GM18520 (cell line): Measurements from ENCODE around the gene EXOC6.

Experiments used
- ATAC-seq: cut with Tn5 transposase; IDR thresholded peaks from one replicate; pipeline ENCODE4 v1.9.1; 2021; ENCODE audit not compliant: unreplicated experiment

EXOC6 gene

GRCh38 chr10:93063144-93063976, 215.0 kb downstream of the EXOC6 start:
- ATAC-seq, result no peak

GRCh38 chr10:93063977-93064660, 215.8 kb downstream of the EXOC6 start:
- no peak for ATAC-seq

- ATAC-seq, result no peak
Observed at GRCh38 chr10:93064874-93065660, 216.7 kb downstream of the EXOC6 start.

DNA sequence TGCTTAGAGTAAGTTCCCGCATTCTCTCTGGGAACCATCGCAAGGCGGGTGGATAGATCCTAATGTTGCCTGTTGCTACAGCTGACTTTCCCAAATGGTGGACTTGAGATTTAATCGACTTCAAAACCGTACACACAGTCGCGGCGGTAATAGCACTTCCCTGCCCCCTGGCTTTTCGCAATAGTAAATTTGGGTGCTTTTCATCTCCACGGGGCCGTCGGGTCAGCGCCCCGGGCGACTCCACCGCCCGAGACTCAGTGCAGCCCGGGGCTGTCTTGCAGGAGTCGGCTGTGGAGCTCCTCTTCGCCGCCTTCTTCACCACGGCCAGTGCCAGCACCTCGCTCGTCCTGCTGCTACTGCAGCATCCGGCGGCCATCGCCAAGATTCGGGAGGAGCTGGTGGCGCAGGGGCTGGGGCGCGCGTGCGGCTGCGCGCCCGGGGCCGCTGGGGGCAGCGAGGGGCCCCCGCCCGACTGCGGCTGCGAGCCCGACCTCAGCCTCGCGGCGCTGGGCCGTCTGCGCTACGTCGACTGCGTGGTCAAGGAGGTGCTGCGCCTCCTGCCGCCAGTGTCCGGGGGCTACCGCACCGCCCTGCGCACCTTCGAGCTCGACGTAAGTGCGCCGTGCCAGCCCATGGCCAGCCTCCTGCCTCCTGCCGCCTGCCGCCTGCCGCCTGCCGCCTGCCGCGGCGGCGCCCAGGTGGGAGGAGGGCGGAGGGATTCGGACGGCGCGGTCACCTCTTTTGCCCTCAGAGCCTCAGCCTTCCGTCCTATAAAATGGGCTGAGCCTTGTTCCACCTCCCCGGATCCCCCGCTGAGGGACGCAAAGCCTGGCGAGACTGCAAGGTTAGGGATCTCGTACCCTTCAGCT, 217.6 kb downstream of the EXOC6 start:
- ATAC-seq, result no peak

- ATAC-seq, result no peak
Observed at GRCh38 chr10:93066544-93066913, 218.2 kb downstream of the EXOC6 start.

GRCh38 chr10:93067443-93068365, 219.4 kb downstream of the EXOC6 start:
- ATAC-seq, result no peak

GRCh38 chr10:93068411-93069244, 220.3 kb downstream of the EXOC6 start:
- no peak for ATAC-seq

DNA sequence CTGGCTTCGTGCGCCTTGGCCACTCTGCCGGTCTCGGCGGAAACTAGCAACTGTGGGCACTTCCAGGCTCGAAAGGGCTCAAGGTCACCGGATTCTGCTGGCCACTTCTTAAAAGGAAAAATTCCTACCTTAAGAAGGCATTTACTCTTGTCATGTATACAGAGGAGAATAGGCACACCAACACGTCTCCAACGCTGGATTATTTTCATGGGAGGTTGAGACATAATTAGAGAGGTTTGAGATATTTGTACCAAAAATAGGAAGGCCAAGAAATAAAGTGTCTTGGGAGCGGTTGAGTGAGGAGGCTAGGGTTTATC, 220.9 kb downstream of the EXOC6 start:
- no peak for ATAC-seq

- ATAC-seq, result no peak
Observed at GRCh38 chr10:93070378-93071176, 222.3 kb downstream of the EXOC6 start.

- no peak for ATAC-seq
Observed at GRCh38 chr10:93071177-93071472, 222.8 kb downstream of the EXOC6 start.

DNA sequence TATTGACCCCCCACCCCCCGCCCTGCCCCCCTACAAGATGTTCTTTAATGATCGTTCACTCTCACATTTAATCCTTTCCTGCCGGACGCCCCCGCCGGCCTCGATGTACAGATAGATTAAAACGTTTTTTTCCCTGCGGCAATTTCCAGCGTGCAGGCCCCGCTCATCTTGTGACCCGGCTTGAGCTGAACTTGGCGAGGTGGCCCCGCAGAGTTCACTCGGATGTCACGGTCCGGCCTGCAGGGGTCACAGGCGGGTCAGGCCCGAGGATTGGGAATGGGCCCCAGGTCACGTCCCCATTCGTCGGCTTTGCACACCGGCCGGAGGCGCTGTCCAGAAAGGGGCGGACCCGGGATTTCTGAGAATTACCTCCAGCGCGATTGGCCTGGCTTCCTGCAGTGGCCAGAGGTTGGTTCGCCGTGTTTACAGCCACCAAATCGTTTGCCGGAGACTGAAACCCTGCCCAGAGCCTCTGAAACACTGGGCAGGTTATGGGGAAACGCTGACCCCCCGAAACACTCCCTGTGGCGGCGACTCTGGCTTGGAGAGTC, 223.4 kb downstream of the EXOC6 start:
- ATAC-seq, result no peak

- no peak for ATAC-seq
Observed at GRCh38 chr10:93072225-93072712, 223.9 kb downstream of the EXOC6 start.

GRCh38 chr10:93072713-93073538, 224.6 kb downstream of the EXOC6 start:
- ATAC-seq, result no peak

GRCh38 chr10:93073539-93074146, 225.3 kb downstream of the EXOC6 start, which contains the start of gene CYP26A1:
CYP26A1 (plus strand) TSS chr10:93073893; CDS start chr10:93073935, 42 bp downstream.
- no peak for ATAC-seq

DNA sequence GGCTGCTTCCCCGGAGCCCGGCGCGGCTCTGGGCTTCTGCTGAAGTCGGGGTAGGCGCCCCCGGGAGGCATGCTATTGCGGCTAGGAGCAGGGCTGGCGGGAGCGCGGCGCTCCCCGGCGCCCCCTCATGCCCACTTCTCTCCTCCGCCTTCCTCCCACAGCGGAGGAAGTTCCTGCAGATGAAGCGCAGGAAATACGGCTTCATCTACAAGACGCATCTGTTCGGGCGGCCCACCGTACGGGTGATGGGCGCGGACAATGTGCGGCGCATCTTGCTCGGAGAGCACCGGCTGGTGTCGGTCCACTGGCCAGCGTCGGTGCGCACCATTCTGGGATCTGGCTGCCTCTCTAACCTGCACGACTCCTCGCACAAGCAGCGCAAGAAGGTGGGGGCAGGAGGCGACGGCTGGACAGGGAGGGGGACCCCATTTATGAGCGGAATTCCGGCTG, 225.9 kb downstream of the EXOC6 start:
- no peak for ATAC-seq

- no peak for ATAC-seq
Observed at GRCh38 chr10:93074597-93075368, 226.5 kb downstream of the EXOC6 start.
